HuH-7 (cell line): ENCODE results near the gene BTBD9.
A peak's percentile ranks its signal among the peaks of the same experiment; 100 is the strongest.

Source experiments
- DNase-seq: peaks from one replicate; pipeline ENCODE4 v3.0.0; 2011; ENCODE audit warnings: low spot score

Gene BTBD9

DNA sequence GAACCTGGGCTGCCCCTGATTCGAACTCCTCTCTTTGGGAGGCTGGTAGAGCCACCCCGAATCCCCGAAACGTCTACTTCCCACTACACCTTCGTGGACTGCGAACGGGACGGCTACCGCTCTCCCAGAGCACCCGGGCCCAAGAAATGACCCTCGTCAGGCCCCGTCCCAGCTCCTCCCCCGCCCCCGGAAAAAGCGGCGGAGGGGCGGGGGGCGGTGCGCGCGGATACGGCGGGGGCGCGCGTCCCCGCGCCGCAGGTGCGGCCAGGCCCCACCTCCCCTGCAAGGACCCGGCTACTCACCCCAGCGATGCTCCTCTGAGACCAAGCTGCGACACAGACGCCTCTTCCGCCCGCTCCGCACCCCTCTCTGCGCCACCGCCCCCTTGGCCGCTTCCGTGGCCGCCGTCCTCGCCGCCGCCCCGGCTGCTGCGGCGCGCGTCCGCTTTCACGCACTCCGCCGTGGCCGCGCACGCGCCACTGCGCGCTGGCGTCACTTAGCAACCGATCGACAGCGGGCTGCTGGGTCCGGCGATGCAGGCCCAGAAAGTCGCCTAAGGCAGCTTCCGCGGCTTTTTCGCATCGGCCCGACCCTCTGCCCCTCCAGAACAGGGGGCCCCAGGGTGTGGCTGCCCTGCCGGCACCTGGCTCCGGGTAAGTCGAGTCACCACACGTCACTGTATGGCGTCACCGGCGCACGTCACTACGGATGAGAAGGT is at the start of gene BTBD9:
BTBD9 (minus strand) TSS at position 432 of the 718 bp plus-strand sequence.
- peak; percentile 54 for DNase-seq

DNA sequence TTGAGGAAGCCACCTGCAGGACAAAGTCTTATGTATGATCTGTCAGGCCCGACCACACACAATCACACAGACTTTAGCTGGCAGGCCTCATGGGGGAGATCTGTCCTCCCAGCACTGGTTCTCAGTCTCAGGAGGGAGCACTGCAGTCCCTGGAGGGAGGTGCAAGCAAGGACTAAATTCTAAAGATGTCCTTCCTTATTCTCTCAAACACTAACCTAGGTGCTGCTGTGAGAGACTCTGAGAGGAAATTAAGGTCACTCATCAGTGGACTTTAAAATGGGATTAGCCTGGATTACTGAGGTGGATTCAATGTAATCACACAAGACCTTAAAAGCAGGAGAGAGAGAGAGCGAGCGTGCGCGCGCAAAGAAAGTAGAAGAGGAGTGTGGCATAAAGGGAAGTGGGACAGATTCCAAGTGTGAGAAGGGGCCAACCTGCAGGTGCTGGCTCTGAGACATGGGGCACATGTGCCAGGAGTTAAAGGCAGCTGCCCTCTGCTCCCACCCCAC is 48.9 kb upstream of the BTBD9 start:
- DNase-seq: no peak

DNA sequence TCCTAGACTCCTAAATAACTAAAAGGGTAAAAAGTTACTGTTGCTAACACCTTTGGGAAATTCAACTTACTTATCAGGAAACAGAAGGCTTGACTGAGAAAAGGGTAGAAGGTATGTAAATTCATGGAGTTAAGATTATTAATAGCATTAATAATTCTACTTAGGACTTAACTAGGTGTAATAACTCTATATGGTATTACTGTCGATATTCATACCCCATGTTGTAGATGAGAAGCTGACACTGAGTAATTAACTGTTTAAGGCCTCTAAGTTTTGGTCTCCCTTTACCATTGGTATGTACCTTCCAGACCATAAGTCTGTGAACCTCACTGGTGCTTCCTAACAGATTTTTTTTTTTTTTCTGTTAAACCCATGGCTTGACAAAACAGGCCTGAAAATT is 47.8 kb upstream of the BTBD9 start:
- DNase-seq: no peak

DNA sequence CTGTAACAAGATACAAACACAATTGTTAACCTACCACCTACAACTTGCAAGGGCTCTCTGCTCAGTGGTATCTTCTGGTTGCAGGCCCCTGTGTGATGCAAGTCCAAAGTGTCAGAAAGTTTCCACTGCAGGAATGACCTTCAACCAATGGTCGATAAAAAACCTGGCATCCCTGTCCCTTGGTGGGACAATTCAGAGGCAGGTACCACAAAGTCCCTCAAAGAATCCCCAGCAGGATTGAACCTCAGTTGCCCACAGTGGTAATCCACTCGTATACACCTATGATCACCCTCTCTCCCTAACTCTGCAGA is 47.3 kb upstream of the BTBD9 start:
- no peak for DNase-seq

DNA sequence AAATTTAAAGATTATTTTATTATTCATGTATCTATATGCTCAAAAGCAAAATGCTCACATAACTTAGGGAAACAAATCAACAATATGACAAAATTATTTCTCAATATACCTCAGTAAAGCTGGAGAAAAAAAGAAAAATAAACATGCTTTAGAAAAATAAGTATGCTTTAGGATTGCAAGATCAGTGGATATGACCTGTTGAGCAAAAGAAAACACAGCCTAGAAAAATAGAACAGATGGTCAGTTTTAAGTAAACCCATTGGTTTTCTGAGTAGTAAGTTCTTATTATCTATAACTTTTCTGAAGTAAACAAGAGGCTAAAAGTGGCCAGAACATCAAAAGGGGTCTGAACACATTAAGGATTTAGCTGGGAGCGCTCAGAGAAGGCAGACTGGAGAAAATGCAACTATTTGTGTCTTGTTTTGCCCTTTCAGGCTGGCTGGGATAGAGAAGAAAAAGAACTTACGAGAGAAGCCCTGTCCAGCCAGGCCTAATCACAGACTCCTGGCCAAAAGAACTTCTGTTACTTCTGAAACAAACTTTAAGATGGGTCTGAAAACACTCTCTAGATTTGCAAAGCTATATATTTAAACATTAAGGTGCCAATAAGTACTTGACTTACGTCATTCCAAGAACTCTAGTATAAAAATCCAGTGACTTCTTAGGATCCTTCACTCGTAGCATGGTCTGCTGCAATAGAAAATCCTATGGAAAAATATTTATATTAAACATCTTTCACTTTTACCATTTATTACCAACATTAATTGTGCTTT is 46.7 kb upstream of the BTBD9 start:
- DNase-seq: no peak

DNA sequence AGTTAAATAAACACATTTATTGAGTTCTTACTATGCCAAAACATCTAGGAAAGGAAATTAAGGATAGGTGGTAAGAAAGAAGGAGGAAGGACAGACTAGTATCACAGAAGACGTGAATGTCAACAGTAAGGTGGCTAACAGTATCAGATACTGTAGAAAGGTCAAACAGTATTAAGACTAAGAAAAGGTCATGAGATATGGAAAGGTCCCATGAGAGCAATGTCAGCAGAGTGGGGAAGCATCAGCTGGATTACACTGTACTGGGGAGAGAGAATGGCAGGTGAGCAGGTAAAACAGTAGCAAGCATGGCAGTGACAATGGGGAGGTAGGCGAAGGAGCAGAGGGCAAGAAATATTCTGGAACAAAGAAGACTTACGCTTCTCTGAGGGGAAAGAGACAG is 45.2 kb upstream of the BTBD9 start:
- no peak for DNase-seq

DNA sequence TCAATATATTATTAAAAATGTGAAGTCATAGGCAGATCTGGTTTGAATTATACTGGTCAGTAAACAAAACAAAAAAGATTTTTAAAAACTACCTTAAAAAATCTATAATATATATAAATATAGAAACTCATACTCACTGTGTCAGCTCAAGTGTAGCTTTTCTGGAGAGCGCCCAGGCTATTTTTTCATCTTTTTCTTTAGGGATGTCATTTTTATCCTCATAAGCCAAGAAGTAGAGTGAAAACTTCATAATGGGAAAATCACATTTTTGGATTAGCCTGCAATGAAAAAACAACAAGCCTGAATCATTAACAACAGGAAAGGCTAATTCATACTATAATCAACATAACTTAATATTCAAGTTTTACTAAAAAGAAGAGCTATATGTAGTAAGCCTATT is 44.5 kb upstream of the BTBD9 start:
- DNase-seq: no peak

DNA sequence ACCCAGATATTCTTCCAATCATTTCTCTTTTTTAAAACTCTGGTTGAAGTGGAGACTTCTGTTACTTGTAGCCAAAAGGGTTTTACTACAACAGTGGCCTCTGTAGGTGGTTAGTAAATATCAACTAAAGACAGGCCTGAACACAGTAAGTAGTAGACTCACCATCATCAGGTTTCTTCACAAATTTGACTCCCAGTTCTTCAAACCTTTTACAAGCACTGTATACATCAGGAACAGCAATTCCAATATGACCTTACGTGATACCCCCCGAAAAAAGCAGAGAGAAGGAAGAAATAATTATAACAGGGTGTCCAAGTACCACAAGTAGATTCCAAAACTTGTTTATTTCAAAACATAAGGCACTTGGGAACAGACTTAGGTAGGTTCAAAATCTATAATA is 42.1 kb upstream of the BTBD9 start:
- no peak for DNase-seq

DNA sequence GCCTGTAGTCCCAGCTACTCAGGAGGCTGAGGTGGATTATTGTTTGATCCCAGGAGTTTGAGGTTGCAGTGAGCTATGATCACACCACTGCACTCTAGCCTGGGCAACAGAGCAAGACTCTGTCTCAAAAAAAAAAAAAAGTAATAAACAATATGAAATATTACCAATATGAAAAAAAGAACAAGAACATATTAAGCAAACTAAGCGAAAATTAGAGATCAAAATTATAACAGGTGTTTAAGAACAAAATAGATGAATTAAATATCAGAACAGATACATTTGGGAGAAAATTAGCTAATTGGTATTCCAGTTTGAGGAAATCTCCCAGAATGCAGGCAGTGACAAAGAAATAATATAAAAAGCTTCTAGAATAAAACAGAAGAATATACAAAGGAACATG is 39.9 kb upstream of the BTBD9 start:
- no peak for DNase-seq

DNA sequence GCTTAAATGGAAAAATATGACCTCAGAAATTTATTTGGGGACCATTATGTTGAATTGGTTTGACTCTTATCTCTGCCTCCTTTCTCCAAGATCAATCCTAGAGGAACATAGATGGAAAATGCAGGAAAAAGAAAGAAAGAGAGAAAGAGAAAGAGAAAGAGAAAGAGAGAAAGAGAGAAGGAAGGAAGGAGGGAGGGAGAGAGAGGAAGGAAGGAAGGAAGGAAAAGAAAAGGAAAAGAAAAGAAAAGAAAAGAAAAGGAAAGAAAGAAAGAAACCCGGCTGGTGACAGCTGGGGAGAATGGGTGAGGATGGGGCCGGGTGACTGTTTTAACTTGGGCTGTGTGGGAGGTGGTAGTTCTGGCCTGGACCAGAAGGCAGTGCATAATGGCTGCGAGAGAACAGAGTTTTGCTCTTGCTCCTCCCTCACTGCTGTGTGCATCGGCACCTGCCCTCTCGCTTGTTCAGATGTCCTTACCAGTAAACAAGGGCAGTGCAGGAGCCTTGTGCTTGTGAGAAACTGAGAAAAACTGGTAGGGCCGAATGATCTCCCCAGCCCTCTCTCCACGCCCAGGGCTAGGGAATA is 38.5 kb upstream of the BTBD9 start:
- DNase-seq: no peak

DNA sequence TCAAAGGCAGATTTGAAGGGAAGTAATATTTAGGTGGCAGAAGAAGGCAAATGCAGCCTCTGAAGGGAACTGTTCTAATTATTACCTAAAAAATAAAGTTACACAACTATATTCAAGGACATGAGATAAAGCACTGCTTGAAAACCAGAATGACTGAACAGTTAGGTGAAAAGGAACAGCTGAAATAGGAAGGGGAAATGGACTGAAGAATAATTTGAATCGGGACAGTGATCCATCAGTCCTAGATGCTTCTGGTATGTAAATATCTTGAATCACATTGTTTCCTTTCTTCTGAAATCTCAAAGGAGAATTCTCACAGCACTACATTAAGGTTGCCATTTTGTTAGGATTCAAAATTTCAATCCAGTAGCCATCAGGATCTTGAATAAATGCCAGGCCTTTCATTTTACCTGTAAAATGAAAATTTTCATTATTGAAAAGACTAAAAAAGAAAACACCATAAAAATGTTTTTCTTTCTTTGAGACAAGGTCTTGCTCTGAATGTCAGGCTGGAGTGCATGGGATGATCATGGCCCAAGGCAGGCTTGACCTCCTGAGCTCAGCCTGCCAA is 37.3 kb upstream of the BTBD9 start:
- no peak for DNase-seq

DNA sequence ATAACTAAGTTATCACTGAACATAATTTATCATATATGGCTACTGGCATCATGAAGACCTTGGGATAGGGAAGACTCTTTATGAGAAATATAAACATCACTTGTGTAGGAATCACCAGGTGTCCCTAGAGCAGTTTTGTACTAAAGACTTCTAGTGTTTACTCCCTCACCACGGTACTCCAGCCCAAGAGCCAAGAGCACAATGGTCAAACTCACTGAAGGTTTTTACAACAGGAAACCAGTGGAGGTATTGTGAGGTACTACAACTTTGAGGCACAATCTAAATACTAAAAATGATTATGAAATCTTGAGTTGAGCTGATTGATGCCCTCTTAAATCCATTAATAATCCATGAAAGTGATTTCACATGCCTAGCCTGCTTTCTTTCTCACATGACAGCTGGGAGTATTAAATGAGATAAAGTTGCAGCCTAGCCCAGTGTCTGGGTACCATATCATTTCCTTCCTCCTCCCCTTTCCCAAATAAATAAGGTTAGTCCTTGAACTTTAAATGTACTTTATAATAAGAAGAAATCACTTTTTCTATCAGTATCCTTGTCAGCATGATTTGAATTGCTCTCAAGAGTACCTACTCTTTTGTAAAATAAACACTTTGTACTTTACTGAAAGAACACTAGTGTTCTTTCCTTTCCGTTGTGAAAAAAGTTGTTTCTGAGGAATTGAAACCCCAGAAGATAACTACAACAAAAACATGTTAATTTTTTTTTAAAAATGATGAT is 36.7 kb upstream of the BTBD9 start:
- DNase-seq: no peak

DNA sequence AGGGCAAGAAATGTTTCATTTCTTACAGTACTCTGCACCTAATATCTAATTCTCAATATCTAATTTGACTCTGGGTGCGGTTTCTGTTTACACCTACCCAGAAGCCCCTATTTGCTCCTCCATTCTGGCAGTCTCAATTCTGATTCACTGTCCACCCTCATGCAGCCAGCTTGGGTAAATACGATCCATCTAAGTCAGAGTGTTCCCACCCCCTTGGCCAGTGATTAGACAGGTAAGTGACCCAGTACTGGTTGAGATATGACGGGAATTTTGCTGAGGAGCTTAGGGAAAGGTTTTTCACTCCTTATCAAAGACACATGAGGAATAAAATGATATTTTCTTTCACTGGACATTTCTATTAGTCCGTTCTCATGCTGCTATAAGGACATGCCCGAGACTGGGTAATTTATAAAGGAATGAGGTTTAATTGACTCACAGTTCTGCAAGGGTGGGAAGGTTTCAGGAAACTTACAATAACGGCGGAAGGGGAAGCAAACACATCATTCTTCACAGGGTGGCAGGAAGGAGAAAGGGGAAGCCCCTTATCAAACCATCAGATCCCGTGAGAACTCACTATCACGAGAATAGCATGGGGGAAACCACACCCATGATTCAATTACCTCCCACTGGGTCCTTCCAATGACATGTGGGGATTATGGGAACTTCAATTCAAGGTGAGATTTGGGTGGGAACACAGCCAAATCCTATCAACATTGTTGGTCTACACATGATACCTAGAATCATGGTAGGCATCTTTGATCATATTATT is 33.9 kb upstream of the BTBD9 start:
- no peak for DNase-seq

DNA sequence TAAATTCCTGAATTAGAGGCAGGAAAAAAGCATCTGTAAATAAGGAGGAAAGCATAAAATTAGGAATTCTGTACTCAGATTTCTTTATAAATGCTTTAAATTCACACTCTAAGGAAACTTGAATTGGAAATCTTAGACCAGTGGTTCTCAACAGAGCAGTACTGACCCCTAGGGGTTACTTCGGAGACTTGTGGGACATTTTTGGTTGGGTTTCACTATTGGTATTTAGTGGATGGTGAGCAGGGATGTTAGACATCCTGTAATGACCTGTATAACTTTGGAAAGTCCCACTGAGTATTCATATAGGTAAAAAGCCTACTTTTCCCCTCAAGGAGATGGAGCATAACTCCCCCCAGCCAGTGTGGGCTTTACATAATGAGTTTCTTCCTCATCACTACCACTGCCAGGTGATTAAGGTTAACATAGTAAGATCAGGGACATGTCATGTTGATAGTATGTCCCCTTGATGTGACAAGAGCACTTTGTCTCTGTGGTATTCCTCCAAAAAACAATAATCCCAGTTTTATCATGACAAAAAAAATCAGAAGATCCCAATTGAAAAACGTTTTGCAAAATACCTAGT is 32.2 kb upstream of the BTBD9 start:
- peak; percentile 42 for DNase-seq

DNA sequence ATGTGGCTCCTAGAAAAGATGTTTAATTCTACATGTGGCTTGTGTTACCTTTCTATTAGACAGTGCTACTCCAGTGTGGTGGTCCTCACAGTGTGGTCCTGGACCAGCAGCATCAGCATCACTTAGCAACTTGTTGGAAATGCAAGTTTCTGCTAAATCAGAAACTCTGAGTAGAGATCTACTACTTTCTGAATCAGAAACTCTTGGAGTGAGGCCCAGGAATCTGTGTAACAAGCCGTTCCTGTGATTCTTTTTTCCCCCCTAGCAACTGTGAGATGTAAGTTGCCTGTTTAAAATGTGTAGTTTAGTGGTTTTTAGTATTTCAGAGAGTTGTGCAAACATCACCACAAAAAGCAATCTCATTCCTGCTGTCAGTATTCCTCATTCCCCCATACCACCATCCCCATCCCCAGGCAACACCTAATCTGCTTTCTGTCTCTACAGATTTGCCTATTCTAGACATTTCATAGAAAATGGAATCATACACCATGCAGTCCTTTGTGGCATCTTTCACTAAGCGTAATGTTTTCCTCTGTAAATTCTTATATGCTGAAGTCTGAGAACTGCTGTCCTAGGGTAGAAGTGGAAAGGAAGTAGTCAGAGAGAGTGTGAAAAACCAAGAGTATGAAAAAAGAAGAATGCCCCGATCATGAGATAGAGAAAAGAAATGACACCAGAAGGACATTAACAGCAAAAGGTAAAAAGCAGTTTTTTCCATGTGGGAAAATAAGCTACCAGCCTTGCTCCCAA is 18.9 kb upstream of the BTBD9 start:
- DNase-seq: no peak

DNA sequence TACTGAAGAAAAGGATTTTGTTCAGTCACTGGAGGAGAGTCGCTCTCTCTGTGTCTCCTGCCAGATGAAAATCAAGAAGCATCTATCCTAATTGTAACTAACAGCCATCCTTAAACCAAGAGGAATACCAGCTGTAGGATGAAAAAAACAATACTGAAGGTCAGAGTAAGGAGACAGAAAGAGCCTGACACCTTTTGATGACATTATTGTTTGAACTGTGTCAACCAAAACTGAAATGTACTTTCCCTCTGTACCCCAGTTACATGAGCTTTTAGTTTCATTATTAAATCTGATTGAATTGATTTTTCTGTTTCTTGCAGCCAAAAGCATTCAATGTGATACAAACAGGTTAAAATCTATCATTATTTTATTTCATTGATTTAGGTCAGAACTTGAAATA is 17.2 kb upstream of the BTBD9 start:
- DNase-seq: no peak

DNA sequence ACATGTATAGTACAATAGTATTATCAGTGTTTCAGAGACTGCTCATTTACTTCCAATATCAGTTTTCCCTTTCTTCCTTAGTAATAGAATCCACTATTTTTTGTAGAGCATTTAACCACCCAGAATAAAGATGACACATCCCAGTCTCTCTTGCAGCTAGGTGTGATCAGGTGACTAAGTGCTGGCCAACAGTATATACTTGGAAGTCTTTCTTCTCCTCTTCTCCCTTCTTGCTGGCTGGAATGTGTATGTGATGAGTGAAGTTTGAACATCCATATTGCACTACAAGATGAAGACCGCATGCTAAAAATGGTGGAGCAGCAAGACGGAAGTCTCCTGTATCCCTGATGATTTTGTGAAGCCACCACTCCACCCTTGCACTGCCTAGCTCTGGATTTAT is 14.5 kb upstream of the BTBD9 start:
- DNase-seq: no peak

DNA sequence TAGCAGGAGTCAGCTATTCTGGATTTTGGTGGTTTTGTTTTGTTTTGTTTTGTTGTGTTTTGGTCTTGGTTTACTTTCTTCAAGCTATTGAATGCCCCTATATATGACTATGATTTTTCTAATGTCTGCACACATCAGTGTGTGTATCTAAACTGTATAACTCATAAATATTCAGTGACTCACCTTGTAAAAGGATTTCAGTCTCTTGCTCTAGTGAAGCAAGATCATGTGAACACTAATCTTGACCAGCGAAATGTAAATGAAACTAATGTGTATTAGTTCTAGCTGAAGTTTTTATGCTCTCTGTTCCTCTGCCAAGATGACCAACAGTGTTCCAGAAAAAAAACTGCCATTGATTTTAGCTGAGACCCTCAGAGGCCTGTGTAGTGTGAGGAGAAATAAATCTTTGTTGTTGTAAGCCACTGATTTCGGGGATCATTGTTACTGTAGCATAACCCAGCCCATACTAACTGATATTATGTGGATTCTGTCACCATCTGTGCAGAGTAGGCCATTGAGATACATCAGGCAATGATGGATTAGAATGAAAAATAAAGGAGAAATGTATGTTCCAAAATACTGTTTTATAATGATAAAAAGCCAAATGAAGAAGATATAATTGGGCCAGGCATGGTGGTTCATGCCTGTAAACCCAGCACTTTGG is 11.5 kb upstream of the BTBD9 start:
- DNase-seq: no peak

DNA sequence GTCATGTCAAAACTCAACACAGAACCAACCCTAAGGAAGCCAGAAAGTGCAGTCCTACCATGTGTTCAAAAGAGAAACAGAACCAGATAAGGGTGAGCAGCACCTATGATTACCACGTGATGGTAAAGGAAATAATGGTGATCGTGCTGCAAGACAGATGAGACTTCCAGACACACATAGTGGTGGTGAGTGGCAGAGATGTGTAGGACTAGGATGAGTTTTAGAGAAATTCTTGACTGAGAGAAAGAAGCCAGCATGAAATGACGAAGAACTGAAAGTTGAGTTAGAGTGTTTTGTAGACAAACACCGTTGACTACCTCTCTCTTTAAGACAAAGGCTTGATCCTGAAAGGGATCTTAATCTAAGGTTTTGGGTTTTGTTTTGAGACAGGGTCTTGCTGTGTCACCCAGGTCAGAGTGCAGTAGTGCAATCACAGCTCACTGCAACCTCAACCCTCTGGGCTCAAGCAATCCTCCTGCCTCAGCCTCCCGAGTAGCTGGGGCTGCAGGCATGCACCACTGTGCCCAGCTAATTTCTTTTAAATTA is 10.6 kb upstream of the BTBD9 start:
- no peak for DNase-seq

DNA sequence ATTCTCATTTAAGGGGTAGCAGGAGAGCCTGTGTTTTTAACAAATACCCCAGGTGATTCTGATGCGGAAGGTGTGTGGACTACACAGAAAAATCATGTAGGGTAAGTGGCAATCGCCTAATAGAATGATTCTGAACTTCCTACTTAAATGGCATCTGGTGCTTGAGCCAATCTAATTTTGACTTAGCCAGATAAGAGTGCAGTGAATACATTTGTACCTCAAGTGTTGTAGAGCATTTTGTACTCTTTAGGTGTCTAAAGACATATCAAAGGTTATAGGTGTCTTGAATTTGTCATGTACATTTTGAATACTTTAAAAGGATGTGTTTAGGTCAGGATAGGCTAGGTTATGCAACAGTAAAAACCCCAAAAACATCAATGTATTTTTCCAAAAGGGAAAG is 10.0 kb upstream of the BTBD9 start:
- no peak for DNase-seq
